Measurements from ENCODE around the gene IKBKE. TPM values are rescaled to one million over a fixed set of nuclear protein-coding genes. Genes with fewer than 3 reads are reported as not detected.

The IKBKE gene
- total and polyA plus RNA-seq, 10 of the 15 experiments (the other 5 are each of a cell fraction or from before 2014, with no cell fraction given) = 12.8 to 35.1 (median 23.1) TPM

- no TSS peak for BruUV-seq (replicated peaks)
- RAD21 ChIA-PET (ENCODE audit: unreplicated experiment) = interaction anchor here (1.2 kb wide), 1 partner anchor 32 kb away, joined by 4 read pairs; no protein-coding TSS in a partner anchor
- H3K36me3 ChIP-seq (ENCODE audit: control insufficient read depth in 2 of 2, insufficient read depth in 2 of 2, low read length in 1 of 2) = peaks cover 0 to 7% of the 10 kb centered on the region in 2 experiments; a peak in 3 of 4 replicates
- no peaks in the 10 kb centered on the region for H3K79me2 ChIP-seq (ENCODE audit: control insufficient read depth, insufficient read depth, low read length)
- H3K9me3 ChIP-seq (replicated peaks; ENCODE audit: control insufficient read depth, insufficient read depth, low read length) = no peaks in the 10 kb centered on the region
- DNase-seq (ENCODE audit: low read depth, low spot score) (no peak), ATAC-seq (no peak), FAIRE-seq (no peak)
- POLR2A ChIA-PET = interaction anchor here (0.6 kb wide), 1 partner anchor 14 kb away, joined by 3 read pairs; no protein-coding TSS in a partner anchor
- H3K4me3 ChIP-seq = no peak overlapping the region
- H3K4me1 ChIP-seq (ENCODE audit: control insufficient read depth, insufficient read depth, low read length) = peaks cover 54% of the 10 kb centered on the region
- TF ChIP-seq TBL1XR1 (IDR thresholded peaks at IDR 0.05; ENCODE audit: low read depth, low read length) (no peak), ZNF687 (IDR thresholded peaks at IDR 0.05) (no peak), WRNIP1 (IDR thresholded peaks at IDR 0.05; ENCODE audit: borderline replicate concordance, low read depth, low read length) (no peak), POLR2AphosphoS5 (IDR thresholded peaks at IDR 0.05; ENCODE audit: low read length) (no peak), PBX3 (IDR thresholded peaks at IDR 0.05; ENCODE audit: insufficient replicate concordance, low read depth, low read length) (no peak), RFX5 (IDR thresholded peaks at IDR 0.05; ENCODE audit: low read depth, low read length) (no peak), SUPT20H (IDR thresholded peaks at IDR 0.05; ENCODE audit: borderline replicate concordance, control insufficient read depth, low read depth, low read length) (no peak), ZNF207 (IDR thresholded peaks at IDR 0.05; ENCODE audit: borderline replicate concordance) (no peak), NFYA (IDR thresholded peaks at IDR 0.05; ENCODE audit: borderline replicate concordance, low read depth, low read length) (no peak)
- intact Hi-C loops (cut with micrococcal nuclease; ENCODE audit: unreplicated experiment) (loop anchor here (10.0 kb wide), 1 partner anchor 413 kb away; no protein-coding TSS in a partner anchor), in situ Hi-C loops (cut with MboI) (no loop called here)
- SMC1A ChIA-PET (ENCODE audit: uncharacterized antibody, unreplicated experiment) = interaction anchor here (0.8 to 5.6 kb wide), 3 partner anchors 14 to 162 kb away, joined by 3 to 23 read pairs (median 3); no protein-coding TSS in a partner anchor
- WGBS (ENCODE audit: insufficient coverage, insufficient replicate concordance, low lambda C conversion rate, missing lambda C conversion rate) = 75% methylated on average over 5 of the region's 5 CpGs
- no peaks in the 10 kb centered on the region for H3K27me3 ChIP-seq (replicated peaks in 1 of 2; ENCODE audit: control insufficient read depth in 2 of 2, insufficient read depth in 2 of 2, low read length in 1 of 2)
- no peak overlapping the region for H3K9ac ChIP-seq (ENCODE audit: control insufficient read depth, insufficient read depth, low read length)
- CTCF ChIA-PET = interaction anchor here (0.8 to 2.6 kb wide), 3 partner anchors 11 to 505 kb away, joined by 3 to 7 read pairs (median 4); no protein-coding TSS in a partner anchor
- H3K4me2 ChIP-seq (ENCODE audit: control insufficient read depth, insufficient read depth) = no peak overlapping the region
- no peak overlapping the region for H2AFZ ChIP-seq (ENCODE audit: control insufficient read depth, low read depth, low read length)
- no peak overlapping the region for H3K27ac ChIP-seq (ENCODE audit: control insufficient read depth, insufficient read depth)
- no peaks in the 10 kb centered on the region for H4K20me1 ChIP-seq (ENCODE audit: control insufficient read depth, insufficient read depth)
These were observed 31.6 kb downstream of the IKBKE start for GRCh38 chr1:206501881-206502280.

Measured in GM12878 (cell line).